ENCODE results near the gene ZNF296.
"Not testable (repeated sequence)": the region's sequence is repeated elsewhere in the genome, so short reads cannot be mapped to it uniquely, and the experiment has no call there.

The ZNF296 gene

GRCh38 chr19:45119582-45119981 is 43.3 kb upstream of the ZNF296 start:
- peaks cover 18% of the 10 kb centered on the region for H3K4me1 ChIP-seq
- no peak for DNase-seq
- no peak overlapping the region for H3K4me3 ChIP-seq (ENCODE audit: low read depth, low read length)
- H3K9me3 ChIP-seq: no peaks in the 10 kb centered on the region
- no peaks in the 10 kb centered on the region for H3K27me3 ChIP-seq
- no peak for TF ChIP-seq CTCF (IDR thresholded peaks at IDR 0.05; ENCODE audit: low read depth, low read length)
- no peaks in the 10 kb centered on the region; the same call in 1 of the 2 replicates for H3K36me3 ChIP-seq

GRCh38 chr19:45118591-45119355 is 42.5 kb upstream of the ZNF296 start:
- not testable (repeated sequence) for H3K36me3 ChIP-seq; DNase-seq; H3K9me3 ChIP-seq; H3K4me3 ChIP-seq (ENCODE audit: low read depth, low read length); H3K27me3 ChIP-seq
- peaks cover 18% of the 10 kb centered on the region for H3K4me1 ChIP-seq

- H3K4me1 ChIP-seq: peaks cover 14% of the 10 kb centered on the region
- H3K27me3 ChIP-seq: no peaks in the 10 kb centered on the region
- H3K36me3 ChIP-seq: no peaks in the 10 kb centered on the region; the same call in 1 of the 2 replicates
- H3K4me3 ChIP-seq (ENCODE audit: low read depth, low read length): no peak overlapping the region
- no peaks in the 10 kb centered on the region for H3K9me3 ChIP-seq
- TF ChIP-seq CTCF (IDR thresholded peaks at IDR 0.05; ENCODE audit: low read depth, low read length): no peak
- DNase-seq: no peak
These were observed 41.8 kb upstream of the ZNF296 start for GRCh38 chr19:45118106-45118505.

- DNase-seq: no peak
- Histone ChIP-seq H3K9me3 (no peaks in the 10 kb centered on the region), H3K4me1 (peaks cover 14% of the 10 kb centered on the region), H3K36me3 (no peaks in the 10 kb centered on the region; the same call in 1 of the 2 replicates), H3K27me3 (no peaks in the 10 kb centered on the region), H3K4me3 (ENCODE audit: low read depth, low read length) (no peak overlapping the region)
- TF ChIP-seq CTCF (IDR thresholded peaks at IDR 0.05; ENCODE audit: low read depth, low read length): no peak
These were observed 41.4 kb upstream of the ZNF296 start for GRCh38 chr19:45117671-45118070.

- Histone ChIP-seq H3K4me3 (ENCODE audit: low read depth, low read length) (no peak overlapping the region), H3K27me3 (no peaks in the 10 kb centered on the region), H3K4me1 (peaks cover 14% of the 10 kb centered on the region), H3K9me3 (no peaks in the 10 kb centered on the region), H3K36me3 (no peaks in the 10 kb centered on the region; the same call in 1 of the 2 replicates)
- DNase-seq: peak; percentile 38
- TF ChIP-seq CTCF (IDR thresholded peaks at IDR 0.05; ENCODE audit: low read depth, low read length): no peak
These were observed 40.9 kb upstream of the ZNF296 start for GRCh38 chr19:45117167-45117594.

- no peaks in the 10 kb centered on the region for H3K9me3 ChIP-seq
- no peaks in the 10 kb centered on the region; the same call in 1 of the 2 replicates for H3K36me3 ChIP-seq
- H3K4me1 ChIP-seq: peaks cover 14% of the 10 kb centered on the region
- H3K4me3 ChIP-seq (ENCODE audit: low read depth, low read length): no peak overlapping the region
- peak; percentile 47 for DNase-seq
- no peaks in the 10 kb centered on the region for H3K27me3 ChIP-seq
- TF ChIP-seq CTCF (IDR thresholded peaks at IDR 0.05; ENCODE audit: low read depth, low read length): no peak
These were observed 39.7 kb upstream of the ZNF296 start for GRCh38 chr19:45115809-45116615.
